Stimulated activated CD4-positive, alpha-beta T cell treated with anti-CD3 and anti-CD28 coated beads, Interleukin-4, amount 100 ng/mL, for 48 hours (primary cell): ENCODE results near the gene CABLES2.

ENCODE experiments used
- DNase-seq, 2 donors: peaks; one replicate each; pipeline ENCODE4 v3.0.0-alpha.2; 2020; ENCODE audit warnings: low read depth in 2 of 2

The CABLES2 gene

GRCh38 chr20:62370115-62370806 is 36.8 kb downstream of the CABLES2 start:
- peak in 1 of 2 donors; percentile 48 for DNase-seq

GRCh38 chr20:62369815-62370114 is 37.3 kb downstream of the CABLES2 start:
- DNase-seq, result no peak

GRCh38 chr20:62368976-62369814 is 37.9 kb downstream of the CABLES2 start:
- no peak for DNase-seq

DNA sequence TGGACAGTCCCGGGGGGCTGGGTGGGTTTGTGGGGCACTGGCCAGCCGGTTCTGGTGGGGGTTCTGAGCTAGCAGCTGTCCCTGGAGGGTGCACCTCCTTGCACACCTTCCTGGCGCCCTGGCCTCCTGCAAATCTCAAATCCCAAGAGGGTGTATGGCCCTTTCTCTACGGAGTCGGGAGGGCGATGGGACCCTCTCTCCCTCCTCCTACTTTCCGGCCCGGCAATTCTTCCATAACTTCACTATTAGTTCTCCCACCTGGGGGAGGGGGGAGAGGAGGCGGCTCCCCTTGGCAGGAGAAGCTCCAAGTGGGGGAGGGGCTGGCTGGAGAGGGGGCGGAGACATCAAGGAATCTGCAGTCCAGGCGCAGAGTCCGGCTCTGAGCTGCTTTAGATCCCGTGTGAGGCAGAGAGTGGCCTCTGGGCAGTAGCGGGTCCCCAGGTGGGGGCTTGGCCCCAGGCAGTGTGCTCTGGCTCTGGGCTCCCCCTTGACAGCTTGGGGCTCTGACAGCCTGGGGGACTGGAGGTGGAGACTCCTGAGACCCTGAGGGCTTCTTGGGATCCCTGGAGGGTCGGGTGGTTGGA is 38.6 kb downstream of the CABLES2 start:
- DNase-seq, result no peak

DNA sequence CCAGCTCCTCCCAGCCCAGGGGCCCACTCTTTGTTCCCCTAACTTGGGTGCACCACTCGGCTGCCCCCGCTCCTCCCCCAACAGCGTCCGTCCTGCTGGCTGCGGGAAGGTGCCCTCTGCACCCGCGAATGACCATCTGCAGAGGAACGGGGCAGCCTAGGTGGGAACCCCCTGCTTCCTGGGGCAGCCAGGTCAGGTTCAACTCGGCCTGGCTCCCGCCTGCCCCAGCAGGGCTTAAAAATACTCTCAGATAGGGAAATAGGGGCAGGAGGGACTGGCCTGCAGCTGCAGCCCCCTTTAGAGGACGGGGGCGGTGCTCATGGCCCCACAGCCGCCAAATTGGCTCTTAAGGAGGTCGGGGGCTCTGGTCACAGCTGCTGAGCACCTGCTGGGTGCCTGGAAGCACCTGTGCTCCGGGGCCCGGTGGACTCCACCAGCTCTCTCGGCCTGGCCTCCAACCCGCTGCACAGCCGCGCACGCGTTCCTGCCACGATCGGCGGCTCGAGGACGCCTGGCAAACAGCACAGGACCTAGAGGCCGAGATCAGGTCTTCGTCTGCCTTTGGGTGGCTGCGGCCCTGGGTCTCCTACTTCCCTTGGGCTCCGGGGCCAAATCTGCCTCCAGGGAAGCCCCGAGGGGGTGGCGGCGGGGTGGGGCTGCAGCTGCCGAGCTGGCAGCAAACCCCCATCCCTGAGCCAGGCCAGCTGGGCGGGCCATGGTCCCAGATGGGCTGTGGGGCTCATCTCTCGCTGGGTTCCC is 39.3 kb downstream of the CABLES2 start:
- DNase-seq, result no peak

GRCh38 chr20:62367136-62367632 is 39.9 kb downstream of the CABLES2 start, which contains the start of gene LAMA5:
Gene LAMA5 (minus strand): TSS chr20:62367312. CDS start chr20:62367245, 67 bp downstream.
- DNase-seq, result no peak

- no peak for DNase-seq
Measured at GRCh38 chr20:62366370-62367135, 40.5 kb downstream of the CABLES2 start.

GRCh38 chr20:62365814-62366369 is 41.2 kb downstream of the CABLES2 start:
- DNase-seq, result no peak

- DNase-seq, result no peak
Measured at GRCh38 chr20:62364911-62365736, 42.0 kb downstream of the CABLES2 start.

DNA sequence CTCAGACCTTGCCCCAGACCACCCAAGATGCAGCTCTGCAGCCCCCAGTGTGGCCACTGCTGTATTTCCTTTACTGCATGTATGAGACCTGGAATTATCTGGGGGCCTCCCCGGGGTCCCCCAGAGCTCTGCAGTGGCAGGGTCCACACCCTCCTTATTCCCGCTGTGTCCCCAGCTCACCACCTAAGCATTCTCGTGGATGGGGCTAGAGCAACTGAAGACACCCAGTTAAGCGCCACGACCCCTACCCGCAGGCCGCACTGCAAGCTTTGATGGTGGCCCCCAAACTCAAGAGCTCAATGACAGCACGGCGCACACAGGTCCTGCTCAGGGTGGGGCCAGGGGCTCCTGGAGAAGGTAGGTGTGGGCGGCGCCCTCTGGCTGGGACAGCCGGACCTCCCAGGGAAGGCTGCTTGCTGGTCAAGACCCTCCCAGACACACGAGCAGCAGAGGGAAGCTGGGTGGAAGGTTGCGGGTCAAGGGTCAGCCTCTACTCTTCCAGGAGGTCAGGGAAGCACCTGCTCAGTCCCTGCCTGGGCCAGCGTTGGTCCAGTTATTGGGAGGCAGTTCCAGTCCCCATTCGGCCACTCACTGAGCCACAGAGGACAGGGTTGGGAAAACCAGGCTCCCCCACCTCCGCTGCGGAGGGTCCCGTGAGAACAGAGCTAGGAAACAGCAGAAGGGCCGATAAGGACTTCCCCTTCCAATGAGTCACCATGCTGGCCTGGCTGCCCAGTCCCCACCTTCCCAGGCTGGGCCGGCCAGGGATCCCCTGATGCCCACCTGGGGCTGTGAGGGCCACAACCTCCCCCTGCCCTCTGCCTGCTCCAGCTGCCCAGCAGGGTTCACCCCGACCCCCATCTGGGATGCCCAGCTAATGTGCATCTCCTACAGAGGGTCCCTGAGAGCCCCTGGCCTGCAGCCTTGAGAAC is 42.9 kb downstream of the CABLES2 start:
- no peak for DNase-seq

DNA sequence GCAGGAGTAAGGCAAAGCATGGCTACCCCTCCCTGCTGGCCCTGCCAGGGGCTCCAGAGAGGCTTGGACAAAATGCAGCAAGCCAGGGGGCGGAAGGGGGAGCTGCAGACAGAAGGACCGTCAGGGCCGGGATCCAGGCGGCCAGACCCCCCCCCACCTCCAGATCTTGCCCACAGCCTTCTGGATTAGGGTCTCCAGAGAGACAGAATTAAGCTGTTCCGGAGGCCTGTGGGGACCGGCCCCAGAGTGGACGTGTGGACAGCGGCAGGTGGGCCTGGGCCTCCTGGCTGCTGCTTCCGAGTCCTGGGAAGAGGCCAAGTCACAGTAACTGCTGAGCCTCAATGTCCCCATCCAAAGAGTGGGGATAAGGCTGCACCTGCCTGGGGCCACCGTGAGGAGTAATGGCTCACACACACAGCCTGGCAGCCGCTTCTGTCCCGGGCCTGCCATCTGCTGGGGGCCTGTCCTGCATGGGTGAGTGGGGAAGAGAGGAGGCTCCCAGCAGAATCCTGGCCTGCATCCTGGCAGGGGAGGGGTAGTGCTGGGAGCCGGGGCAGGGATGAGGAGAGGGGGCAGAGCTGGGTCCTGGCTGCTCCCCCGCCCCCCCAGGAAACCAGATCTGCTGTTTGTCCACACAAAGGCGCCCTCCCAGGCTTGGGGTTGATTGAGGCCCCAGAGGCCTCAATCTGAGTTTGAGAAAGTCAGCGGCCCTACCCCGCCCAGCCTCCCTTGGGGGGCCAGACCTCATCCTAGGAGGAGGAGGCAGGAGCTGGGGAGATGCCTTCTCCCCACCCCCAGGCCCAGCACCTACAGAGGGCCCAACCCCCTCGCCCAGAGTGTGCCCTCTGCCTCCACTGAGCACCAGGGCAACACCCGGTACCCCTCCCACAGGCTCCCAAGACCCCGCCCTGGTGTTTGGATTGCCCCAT is 43.8 kb downstream of the CABLES2 start:
- DNase-seq, result no peak

DNA sequence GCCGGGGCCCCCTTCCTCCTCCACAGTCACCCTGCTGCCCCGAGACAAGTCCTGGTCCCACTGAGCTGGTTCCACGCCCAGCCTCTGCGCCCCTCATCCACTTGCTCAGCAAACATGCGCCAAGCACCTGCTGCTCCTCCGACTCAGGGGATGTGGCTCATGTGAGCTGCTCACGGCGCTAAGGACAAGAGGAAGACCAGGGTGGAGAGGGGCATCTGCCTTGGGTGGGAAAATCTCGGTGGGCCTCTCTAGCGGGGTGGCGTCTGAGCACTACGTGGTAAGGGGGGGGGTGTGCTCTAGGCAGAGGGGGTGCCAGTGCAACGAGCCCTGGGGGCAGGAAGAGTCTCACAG is 44.5 kb downstream of the CABLES2 start:
- DNase-seq, result no peak

- DNase-seq, result no peak
Measured at GRCh38 chr20:62361799-62362589, 45.1 kb downstream of the CABLES2 start.

DNA sequence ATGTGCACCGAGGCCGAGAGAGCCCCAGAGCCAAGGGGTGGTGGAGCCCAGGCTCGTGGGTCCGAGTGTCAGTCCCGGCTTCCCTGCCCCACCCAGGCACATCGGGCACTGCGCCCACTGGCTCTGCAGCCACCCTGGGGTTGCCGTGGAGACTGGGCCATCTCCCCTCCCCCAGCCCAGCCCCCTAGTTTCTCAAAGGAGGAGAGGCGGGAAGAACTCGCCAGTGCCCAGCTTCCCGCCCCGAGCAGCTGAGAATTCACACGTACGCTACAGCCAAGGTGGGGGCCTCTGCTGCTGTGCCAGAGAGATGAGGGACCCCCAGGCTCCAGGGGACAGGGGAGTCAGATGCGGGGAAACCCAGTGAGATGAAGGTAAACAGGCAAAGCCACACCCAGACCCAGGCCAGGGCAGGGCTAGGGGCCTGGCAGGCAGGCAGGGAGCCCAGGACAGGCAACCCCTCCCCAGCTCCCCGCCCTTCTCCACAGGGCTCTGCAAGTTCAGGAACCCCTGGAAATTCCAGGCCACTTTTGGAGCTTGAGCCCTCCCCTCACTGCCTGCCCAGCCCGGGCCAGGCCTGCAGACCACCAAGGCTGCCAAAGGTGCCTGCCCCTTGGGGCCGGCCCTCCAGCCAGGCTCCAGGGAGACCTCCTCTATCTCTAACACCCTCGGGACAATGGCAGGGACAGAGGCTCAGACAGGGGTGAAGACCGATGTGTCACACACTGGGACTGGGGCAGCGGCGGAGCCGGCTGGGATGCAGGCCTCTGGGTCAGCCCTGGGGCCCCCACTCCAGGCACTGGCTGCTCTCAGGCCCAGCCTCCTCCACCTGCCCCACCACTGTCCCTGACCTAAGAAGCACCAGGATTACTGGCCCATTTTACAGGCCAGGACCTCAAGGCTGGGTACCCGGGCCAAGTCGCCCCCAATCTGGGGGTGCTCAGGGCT is 46.0 kb downstream of the CABLES2 start:
- DNase-seq, result no peak

- DNase-seq, result no peak
Measured at GRCh38 chr20:62359491-62360121, 47.5 kb downstream of the CABLES2 start.
